HEK293 (cell line): ENCODE measurements around the gene OPN1SW.

ENCODE experiments used
- CTCF ChIA-PET: fragments of 350-600 bp; formaldehyde crosslinking; extraction: SDS; loops from one replicate; lab custom pipeline; 2021; ENCODE audit warnings: antibody characterized with exemption; lab: Yijun Ruan, JAX
- POLR2A ChIA-PET: fragments of 300-600 bp; formaldehyde crosslinking; extraction: SDS; loops from one replicate; lab custom pipeline; 2020; ENCODE audit warnings: antibody characterized with exemption, inconsistent platforms; lab: Yijun Ruan, JAX
- H3K27ac ChIP-seq: fragments of 200-500 bp; sonication (Bioruptor generic); 2 replicates; pipeline ENCODE4 v1.5.1; 2014; ENCODE audit warnings: low read depth, low read length, control low read depth, inconsistent platforms; ENCODE audit errors: extremely low read depth
- H3K36me3 ChIP-seq, 2 experiments: fragments of 200-500 bp in 1 of 2; sonication (Bioruptor generic) in 1 of 2; 1 replicate in 1 of 2; 2 replicates in 1 of 2; pipeline ENCODE4 v1.5.1; 2014 to 2017; ENCODE audit warnings: inconsistent platforms in 2 of 2, low read length in 2 of 2; ENCODE audit not compliant: control insufficient read depth in 2 of 2, insufficient read depth in 1 of 2
- H3K4me1 ChIP-seq: fragments of 200-500 bp; sonication (Bioruptor generic); 2 replicates; pipeline ENCODE4 v1.5.1; 2014; ENCODE audit warnings: mild to moderate bottlenecking, low read length, inconsistent platforms; ENCODE audit not compliant: control insufficient read depth, insufficient read depth
- H3K4me3 ChIP-seq: 2 replicates; pipeline ENCODE4 v1.5.1; 2011; ENCODE audit warnings: low read depth, mild to moderate bottlenecking, control low read depth, low read length, moderate library complexity
- H3K9me3 ChIP-seq: fragments of 200-500 bp; sonication (Bioruptor generic); 2 replicates; pipeline ENCODE4 v1.5.1; 2014; ENCODE audit warnings: low read depth, low read length, inconsistent platforms; ENCODE audit not compliant: control insufficient read depth, insufficient read depth
- HIC1 ChIP-seq: fragments of 450-650 bp; formaldehyde crosslinking; IDR thresholded peaks from 2 replicates; pipeline ENCODE4 v1.5.1; 2016; ENCODE audit warnings: missing biosample characterization, missing genetic modification characterization
- RBAK ChIP-seq: fragments of 450-650 bp; formaldehyde crosslinking; IDR thresholded peaks from 2 replicates; pipeline ENCODE4 v1.5.1; 2016; ENCODE audit warnings: missing biosample characterization, missing genetic modification characterization
- SCRT2 ChIP-seq: fragments of 450-650 bp; formaldehyde crosslinking; IDR thresholded peaks from 2 replicates; pipeline ENCODE4 v1.5.1; 2016; ENCODE audit warnings: missing biosample characterization, missing genetic modification characterization
- ZBTB11 ChIP-seq: fragments of 450-650 bp; formaldehyde crosslinking; conservative IDR thresholded peaks from 2 replicates; pipeline ENCODE4 v1.5.1; 2016; ENCODE audit warnings: low read depth, missing biosample characterization, missing genetic modification characterization
- ZBTB26 ChIP-seq: fragments of 450-650 bp; formaldehyde crosslinking; optimal IDR thresholded peaks from 2 replicates; pipeline ENCODE3; 2016; ENCODE audit warnings: missing biosample characterization, mild to moderate bottlenecking, missing genetic modification characterization
- ZNF184 ChIP-seq: fragments of 450-650 bp; IDR thresholded peaks from 2 replicates; pipeline ENCODE4 v1.5.1; 2018; ENCODE audit warnings: missing biosample characterization, mild to moderate bottlenecking, missing genetic modification characterization
- ZNF214 ChIP-seq: fragments of 450-650 bp; formaldehyde crosslinking; IDR thresholded peaks from 2 replicates; pipeline ENCODE4 v1.5.1; 2017; ENCODE audit warnings: missing biosample characterization, mild to moderate bottlenecking, missing genetic modification characterization, borderline replicate concordance
- ZNF341 ChIP-seq: fragments of 450-650 bp; formaldehyde crosslinking; IDR thresholded peaks from 2 replicates; pipeline ENCODE4; 2016; ENCODE audit warnings: low read depth, missing biosample characterization, missing genetic modification characterization
- ZNF423 ChIP-seq: fragments of 450-650 bp; formaldehyde crosslinking; IDR thresholded peaks from 2 replicates; pipeline ENCODE4 v1.5.1; 2016; ENCODE audit warnings: missing biosample characterization, missing genetic modification characterization
- ZNF426 ChIP-seq: fragments of 450-650 bp; formaldehyde crosslinking; IDR thresholded peaks from 2 replicates; pipeline ENCODE4 v1.5.1; 2017; ENCODE audit warnings: missing biosample characterization, missing genetic modification characterization, mild to moderate bottlenecking, inconsistent platforms, moderate library complexity
- ZNF510 ChIP-seq: fragments of 450-650 bp; formaldehyde crosslinking; IDR thresholded peaks from 2 replicates; pipeline ENCODE4 v1.5.1; 2018; ENCODE audit warnings: mild to moderate bottlenecking, missing genetic modification characterization, missing biosample characterization; ENCODE audit not compliant: insufficient replicate concordance
- ZNF530 ChIP-seq: fragments of 450-650 bp; formaldehyde crosslinking; IDR thresholded peaks from 2 replicates; pipeline ENCODE4 v1.5.1; 2016; ENCODE audit warnings: low read depth, missing biosample characterization, missing genetic modification characterization
- ZNF558 ChIP-seq: fragments of 450-650 bp; formaldehyde crosslinking; IDR thresholded peaks from 2 replicates; pipeline ENCODE4 v1.5.1; 2016; ENCODE audit warnings: missing biosample characterization, missing genetic modification characterization
- ZNF76 ChIP-seq: fragments of 450-650 bp; formaldehyde crosslinking; IDR thresholded peaks from 2 replicates; pipeline ENCODE4; 2016; ENCODE audit warnings: low read depth, missing biosample characterization, missing genetic modification characterization, borderline replicate concordance
- TF ChIP-seq, protein P1 (sequence below): sonication (generic); formaldehyde crosslinking; IDR thresholded peaks from 2 replicates; pipeline ENCODE4 v1.8.1; 2022; ENCODE audit warnings: mild to moderate bottlenecking, moderate library complexity, missing genetic modification reagents
- TF ChIP-seq, protein P2 (sequence below): fragments of 450-650 bp; formaldehyde crosslinking; IDR thresholded peaks from 2 replicates; pipeline ENCODE4 v1.5.1; 2016; ENCODE audit warnings: missing biosample characterization, missing genetic modification characterization

Gene OPN1SW

GRCh38 chr7:128773604-128774003, 2.0 kb downstream of the OPN1SW start:
- CTCF ChIA-PET = no interaction called here
- no peak for TF ChIP-seq HIC1 (tag by site-specific recombination)
- TF ChIP-seq, protein P1, sequence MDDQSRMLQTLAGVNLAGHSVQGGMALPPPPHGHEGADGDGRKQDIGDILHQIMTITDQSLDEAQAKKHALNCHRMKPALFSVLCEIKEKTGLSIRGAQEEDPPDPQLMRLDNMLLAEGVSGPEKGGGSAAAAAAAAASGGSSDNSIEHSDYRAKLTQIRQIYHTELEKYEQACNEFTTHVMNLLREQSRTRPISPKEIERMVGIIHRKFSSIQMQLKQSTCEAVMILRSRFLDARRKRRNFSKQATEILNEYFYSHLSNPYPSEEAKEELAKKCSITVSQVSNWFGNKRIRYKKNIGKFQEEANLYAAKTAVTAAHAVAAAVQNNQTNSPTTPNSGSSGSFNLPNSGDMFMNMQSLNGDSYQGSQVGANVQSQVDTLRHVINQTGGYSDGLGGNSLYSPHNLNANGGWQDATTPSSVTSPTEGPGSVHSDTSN (CRISPR knock-in tag) = no peak
- no peak for TF ChIP-seq SCRT2 (tag by site-specific recombination)
- TF ChIP-seq ZNF530 = no peak
- TF ChIP-seq ZNF76 (tag by site-specific recombination) = no peak
- no peak for TF ChIP-seq ZNF510 (tag by site-specific recombination)
- TF ChIP-seq, all 188 proteins: peak for 0
- Histone ChIP-seq H3K4me3 (no peak overlapping the region), H3K4me1 (no peaks in the 10 kb centered on the region), H3K9me3 (no peaks in the 10 kb centered on the region), H3K36me3 (peaks cover 17 to 56% of the 10 kb centered on the region in 2 experiments), H3K27ac (no peak overlapping the region)
- POLR2A ChIA-PET = no interaction called here

DNA sequence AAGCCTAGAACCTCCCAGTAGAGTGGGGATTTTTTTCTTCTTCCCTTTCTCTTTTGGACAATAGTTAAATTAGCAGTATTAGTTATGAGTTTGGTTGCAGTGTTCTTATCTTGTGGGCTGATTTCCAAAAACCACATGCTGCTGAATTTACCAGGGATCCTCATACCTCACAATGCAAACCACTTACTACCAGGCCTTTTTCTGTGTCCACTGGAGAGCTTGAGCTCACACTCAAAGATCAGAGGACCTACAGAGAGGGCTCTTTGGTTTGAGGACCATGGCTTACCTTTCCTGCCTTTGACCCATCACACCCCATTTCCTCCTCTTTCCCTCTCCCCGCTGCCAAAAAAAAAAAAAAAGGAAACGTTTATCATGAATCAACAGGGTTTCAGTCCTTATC, 5.4 kb downstream of the OPN1SW start:
- Histone ChIP-seq H3K27ac (no peak overlapping the region), H3K4me3 (no peak overlapping the region), H3K4me1 (no peaks in the 10 kb centered on the region), H3K36me3 (peaks cover 29 to 82% of the 10 kb centered on the region in 2 experiments), H3K9me3 (no peaks in the 10 kb centered on the region)
- POLR2A ChIA-PET = no interaction called here
- CTCF ChIA-PET = interaction anchor here (0.5 to 1.0 kb wide), 3 partner anchors 12 to 109 kb away, joined by 3 to 6 read pairs (median 4); no protein-coding TSS in a partner anchor
- TF ChIP-seq ZNF341 (no peak), RBAK (tag by site-specific recombination) (no peak), ZNF426 (tag by site-specific recombination) (no peak), ZNF214 (no peak), ZNF558 (no peak), ZBTB11 (no peak)
- TF ChIP-seq, all 188 proteins: peak for 0

DNA sequence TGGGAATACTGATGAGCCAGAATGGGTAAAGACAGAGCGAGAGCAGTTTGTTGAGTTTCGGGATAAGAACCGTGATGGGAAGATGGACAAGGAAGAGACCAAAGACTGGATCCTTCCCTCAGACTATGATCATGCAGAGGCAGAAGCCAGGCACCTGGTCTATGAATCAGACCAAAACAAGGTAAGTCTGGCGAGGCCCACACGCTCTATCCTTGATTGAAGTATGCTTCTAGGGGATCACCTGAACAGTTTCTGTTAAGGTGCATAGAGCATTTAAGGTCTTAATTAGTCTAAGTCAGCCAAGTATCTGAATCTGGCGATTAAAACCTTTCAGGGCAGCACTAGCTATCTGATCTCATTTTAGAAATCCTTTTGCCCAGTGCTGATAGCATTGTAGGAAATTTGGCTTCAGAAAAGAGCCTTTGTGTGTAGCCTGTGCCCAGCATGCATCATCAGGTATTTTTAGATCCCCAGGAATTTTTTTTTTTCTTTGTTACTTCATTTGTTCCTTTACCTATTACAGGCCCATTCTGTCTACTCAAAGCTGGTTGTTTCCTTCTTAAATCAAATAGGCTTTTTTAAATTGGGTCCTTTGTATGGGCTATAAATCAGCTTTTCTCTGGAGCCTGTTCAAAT, 8.0 kb downstream of the OPN1SW start:
- no peak overlapping the region for H3K27ac ChIP-seq
- no peaks in the 10 kb centered on the region for H3K9me3 ChIP-seq
- TF ChIP-seq, protein P2, sequence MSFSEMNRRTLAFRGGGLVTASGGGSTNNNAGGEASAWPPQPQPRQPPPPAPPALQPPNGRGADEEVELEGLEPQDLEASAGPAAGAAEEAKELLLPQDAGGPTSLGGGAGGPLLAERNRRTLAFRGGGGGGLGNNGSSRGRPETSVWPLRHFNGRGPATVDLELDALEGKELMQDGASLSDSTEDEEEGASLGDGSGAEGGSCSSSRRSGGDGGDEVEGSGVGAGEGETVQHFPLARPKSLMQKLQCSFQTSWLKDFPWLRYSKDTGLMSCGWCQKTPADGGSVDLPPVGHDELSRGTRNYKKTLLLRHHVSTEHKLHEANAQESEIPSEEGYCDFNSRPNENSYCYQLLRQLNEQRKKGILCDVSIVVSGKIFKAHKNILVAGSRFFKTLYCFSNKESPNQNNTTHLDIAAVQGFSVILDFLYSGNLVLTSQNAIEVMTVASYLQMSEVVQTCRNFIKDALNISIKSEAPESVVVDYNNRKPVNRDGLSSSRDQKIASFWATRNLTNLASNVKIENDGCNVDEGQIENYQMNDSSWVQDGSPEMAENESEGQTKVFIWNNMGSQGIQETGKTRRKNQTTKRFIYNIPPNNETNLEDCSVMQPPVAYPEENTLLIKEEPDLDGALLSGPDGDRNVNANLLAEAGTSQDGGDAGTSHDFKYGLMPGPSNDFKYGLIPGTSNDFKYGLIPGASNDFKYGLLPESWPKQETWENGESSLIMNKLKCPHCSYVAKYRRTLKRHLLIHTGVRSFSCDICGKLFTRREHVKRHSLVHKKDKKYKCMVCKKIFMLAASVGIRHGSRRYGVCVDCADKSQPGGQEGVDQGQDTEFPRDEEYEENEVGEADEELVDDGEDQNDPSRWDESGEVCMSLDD (tag by site-specific recombination) = no peak
- no peak for TF ChIP-seq ZNF184
- TF ChIP-seq ZNF423 (tag by site-specific recombination) = no peak
- TF ChIP-seq ZBTB26 (tag by site-specific recombination) = no peak
- TF ChIP-seq, all 188 proteins: peak for 0
- ChIA-PET CTCF (interaction anchor here (0.7 to 0.8 kb wide), 2 partner anchors 15 to 191 kb away, joined by 3 to 4 read pairs; no protein-coding TSS in a partner anchor), POLR2A (no interaction called here)
- no peak overlapping the region for H3K4me3 ChIP-seq
- H3K36me3 ChIP-seq = peaks cover 45 to 81% of the 10 kb centered on the region in 2 experiments
- no peaks in the 10 kb centered on the region for H3K4me1 ChIP-seq
